Bone marrow (tissue), 2 donors: Measurements from ENCODE around the gene MRPL20.

Source experiments
- DNase-seq, 2 donors: peaks; one replicate each; lab custom pipeline; 2025; lab: John Stamatoyannopoulos, UW

MRPL20 gene

DNA sequence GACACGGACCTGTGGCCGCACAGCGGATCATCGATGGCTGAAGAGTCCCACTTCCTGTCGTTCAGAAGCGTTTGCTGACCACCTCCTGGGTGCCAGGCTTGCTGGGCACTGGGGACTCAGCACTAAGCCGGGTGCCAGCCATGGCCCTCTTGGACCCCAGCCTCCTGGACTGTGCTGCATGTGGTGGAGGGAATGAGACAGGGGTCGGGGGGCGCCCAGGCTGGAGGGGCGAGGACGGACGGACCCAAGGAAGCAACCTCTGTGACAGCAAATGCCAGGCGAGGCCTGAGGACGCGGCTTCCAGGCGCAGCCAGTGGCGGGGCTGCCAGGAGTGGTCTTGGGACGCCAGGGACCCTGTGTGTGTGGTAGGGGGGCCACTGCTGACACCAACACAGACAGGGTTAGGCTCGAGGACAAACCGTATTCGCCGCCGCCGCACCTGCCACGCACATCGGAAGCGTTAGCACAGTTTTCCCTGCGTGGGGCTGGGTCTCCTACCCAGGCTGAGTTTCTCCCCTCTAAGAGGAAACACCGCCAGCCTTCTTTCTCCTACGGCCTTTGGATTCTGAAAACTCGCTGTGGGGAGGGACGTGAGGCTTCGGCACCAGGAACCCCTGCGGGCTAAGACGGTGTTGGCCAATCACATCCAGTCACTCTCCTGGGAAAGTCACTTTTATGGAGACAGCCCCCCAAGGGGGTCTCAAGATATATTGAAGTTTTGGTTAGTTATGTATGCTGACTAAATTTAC is 45.7 kb downstream of the MRPL20 start:
- DNase-seq = no peak

DNA sequence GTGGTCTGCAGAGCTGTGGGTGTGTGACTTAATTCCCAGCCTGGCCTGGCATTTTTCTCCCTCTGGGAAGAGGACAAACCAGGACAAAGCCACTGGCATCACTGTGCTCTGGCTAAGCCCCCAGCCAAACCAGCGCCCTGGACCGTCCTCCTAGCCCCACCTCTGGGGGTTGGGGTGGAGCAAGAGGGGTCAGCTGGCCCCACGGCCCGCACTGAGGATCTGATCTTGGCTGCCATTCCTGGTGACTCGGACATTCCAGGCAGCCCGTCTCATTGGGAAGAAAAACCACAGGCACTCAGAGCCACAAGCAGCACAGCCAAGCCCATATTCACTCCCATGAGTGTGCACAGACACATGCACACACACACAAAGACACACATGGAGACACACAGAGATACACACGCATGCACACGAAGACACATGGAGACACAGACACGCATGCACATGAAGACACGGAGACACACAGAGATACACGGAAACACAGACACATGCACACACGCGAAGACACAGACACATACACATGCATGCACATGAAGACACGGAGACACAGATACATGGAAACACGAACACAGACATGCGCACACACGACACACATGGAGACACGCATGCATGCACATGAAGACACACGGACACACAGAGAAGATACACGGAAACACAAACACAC is 46.5 kb downstream of the MRPL20 start:
- DNase-seq = no peak

DNA sequence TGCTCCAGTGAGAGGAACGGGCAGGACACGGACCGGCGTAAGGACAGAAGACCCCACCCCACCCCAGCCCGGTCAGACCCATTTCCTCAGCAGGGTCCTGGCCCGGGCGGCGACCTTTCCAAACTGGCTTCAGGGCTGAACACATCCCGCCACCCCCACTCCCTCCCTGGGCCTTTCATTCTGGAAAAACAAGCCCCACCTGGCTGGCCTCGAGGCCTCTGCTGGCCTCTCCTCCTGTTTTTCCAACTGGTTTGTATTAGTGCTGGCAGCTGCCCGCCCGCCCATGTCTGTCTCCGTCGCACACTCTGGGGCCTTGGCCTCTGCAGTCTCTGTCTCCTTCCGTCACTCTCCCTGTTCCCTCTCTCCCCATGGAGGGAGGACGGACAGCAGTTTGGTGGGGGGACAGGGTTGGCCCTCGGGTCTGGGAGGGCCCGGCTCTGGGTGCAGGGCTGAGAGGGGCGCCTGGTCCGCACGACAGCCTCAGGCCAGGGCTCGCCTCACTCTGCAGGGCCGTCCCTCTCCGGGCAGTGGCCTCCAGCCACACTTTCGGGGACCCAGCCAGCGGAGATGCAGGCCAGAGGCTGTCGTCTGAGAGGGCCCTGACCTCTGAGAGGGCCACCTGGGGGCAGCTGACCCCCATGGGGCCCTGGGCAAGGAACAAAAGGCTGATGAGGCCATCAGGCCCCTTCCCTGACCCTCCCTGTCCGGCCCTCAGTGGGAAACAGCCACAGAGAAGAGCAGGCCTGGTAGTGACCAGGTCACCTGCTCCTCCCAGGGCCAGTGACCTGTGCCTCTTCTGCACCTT is 47.2 kb downstream of the MRPL20 start:
- no peak for DNase-seq

DNA sequence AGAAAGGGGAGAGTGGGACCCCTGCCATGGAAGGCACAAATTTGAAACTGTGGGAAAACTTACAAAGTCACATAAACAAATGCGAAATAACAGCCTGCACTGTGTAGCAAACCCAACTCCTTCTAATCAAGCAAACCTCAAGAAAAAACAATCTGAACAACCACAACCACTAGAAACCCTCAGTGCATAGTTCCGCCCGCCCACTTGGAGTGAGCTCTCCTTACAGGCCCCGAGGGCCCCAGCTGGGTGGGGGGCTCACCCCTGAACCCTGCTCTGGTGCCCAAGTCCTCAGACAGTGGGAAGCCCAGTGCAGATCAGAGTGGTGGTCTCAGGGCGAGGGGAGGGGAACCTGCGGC is 47.8 kb downstream of the MRPL20 start:
- no peak for DNase-seq

DNA sequence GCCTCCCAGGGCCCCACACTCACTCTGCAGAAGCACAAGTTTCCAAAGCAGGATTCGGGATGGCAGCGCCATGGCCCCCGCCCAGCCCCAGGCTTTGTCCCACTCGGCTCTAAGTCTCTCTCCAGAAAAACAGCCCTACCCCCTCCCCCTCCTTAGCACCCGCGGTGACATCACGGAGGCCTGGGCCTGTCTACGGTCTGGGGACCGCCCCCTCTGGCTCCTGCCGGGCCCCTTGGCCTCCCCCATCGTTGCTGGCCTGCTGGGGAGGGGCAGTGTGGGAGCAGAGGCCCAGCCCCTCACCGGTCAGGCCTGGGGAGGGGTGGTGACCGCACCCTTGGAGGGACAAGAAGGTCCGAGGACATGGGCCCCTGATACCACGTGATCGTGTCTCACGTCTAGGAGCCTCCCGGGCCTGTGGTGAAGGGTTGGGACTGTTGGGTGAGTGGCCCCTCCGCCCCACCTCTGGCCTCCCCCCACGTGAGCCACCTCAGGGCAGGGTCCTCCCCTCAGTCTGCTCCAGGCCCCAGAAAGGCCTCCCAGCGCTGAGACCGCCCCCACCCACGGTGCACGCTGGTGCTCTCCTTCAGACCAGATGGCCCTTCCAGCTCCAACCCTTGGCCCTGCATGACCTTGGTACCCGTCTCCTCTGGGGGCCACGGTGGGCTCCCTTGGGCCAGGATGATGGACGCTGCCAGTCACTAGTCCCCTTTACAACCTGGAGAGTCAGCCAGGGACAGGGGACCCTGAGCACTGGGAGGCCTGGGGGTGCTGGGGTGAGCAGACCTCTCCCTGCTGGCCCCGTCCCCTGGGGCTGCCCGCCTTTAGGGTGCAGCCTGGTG is 48.4 kb downstream of the MRPL20 start, which contains the start of gene MXRA8:
TSS of gene MXRA8 (minus strand) at position 123 of the 839 bp plus-strand sequence. CDS start at position 72, 51 bp downstream.
- DNase-seq = no peak

DNA sequence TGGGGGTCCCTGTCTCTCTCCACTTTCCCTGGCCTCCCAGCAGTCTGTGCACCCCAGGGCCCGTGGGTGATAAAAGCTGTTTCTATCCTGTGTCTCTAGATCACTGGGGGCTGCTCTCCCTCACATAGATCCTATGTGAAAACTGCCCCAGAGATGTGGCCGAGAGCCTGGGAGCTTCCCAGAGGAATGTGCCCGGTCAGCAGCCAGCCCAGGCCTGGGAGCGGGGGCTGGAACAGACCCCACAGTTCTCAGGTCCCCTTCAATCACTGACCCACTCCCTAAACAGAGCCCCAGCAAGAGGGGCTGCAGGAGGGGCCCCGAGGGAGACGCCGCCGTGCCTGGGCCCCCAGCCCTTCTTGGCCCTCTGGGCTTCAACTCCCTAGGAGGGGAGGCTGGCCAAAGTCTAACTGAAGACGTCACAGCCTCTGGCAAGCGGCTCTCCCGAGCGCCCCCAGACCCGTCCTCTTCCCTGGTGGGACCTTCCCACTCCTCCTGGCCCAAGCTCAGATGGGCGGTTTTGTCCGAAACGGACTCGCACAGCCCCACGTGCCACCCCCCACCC is 49.1 kb downstream of the MRPL20 start:
- no peak for DNase-seq

DNA sequence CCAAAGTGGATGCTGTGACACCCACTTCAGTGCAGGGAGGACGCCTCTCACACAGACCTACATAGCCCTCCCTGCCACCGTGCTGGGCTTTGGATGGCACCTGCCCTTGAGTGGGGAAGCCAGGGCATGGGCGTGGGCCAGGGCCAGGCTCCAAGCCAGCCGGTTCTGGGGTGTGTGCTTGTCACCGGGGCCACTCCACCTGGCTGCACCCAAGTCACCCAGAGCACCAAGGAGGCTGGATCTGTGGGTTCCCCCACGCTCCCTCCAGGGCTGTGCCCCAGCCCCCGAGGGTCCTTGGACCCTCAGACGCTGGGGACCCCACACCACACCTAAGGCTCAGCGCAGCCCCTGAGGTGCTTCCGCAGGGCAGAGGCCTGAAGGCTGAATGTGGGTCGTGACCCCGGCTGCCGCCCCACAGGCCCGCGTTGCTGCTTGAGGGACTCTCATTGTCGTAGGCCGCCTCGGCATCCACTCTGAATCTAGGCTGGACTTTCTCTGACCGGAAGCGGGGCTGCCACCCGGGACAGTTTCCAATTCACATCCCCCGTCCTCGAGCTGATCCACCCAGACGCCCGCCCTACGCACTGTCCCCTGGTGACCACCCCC is 50.2 kb downstream of the MRPL20 start:
- no peak for DNase-seq

DNA sequence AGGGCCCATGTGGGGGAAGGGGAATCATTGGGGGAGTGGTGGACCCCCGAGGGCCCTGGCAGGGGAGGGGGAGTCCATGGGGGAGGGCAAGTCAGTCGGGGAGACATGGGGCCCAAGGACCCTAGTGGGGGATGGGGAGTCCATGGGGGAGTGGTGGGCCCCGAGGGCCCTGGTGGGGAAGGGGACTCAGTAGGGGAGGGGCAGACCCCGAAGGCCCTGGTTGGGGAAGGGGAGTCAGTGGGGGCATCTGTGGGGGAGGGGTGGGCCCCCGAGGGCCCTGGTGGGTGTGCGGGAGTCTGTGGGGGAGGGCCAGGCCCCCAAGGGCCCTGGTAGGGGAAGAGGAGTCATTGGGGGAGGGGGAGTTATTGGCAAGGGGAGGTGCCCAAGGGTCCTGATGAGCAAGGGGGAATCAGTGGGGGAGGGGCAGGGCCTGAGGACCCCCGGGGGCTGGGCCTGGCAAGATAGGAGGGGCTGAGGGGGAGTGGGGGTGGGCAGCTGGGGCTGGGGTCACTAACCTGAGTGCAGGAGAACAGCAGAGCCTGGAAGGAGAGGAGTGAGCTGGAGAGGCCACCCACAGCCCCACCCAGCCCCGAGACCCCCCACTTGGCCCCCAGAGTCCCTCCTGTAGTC is 50.8 kb downstream of the MRPL20 start:
- no peak for DNase-seq

DNA sequence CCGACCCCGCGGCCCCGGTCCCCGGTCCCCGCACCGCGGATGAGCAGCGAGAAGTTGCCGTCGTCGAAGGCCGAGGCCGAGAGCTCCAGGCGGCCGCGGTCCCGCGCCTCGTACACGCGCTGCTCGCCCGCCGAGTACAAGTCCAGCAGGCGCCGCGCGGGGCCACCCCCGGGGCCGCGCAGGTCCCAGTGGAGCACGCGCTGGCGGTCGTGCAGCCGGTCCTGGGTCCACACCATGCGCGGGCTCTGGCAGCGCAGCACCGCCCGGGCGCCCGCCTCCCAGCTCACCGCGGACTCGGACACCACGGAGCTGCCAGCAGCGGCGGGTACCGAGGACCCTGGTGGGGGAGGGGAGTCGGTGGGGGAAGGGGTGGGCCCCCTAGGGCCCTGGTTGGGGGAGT is 51.7 kb downstream of the MRPL20 start:
- DNase-seq = no peak

DNA sequence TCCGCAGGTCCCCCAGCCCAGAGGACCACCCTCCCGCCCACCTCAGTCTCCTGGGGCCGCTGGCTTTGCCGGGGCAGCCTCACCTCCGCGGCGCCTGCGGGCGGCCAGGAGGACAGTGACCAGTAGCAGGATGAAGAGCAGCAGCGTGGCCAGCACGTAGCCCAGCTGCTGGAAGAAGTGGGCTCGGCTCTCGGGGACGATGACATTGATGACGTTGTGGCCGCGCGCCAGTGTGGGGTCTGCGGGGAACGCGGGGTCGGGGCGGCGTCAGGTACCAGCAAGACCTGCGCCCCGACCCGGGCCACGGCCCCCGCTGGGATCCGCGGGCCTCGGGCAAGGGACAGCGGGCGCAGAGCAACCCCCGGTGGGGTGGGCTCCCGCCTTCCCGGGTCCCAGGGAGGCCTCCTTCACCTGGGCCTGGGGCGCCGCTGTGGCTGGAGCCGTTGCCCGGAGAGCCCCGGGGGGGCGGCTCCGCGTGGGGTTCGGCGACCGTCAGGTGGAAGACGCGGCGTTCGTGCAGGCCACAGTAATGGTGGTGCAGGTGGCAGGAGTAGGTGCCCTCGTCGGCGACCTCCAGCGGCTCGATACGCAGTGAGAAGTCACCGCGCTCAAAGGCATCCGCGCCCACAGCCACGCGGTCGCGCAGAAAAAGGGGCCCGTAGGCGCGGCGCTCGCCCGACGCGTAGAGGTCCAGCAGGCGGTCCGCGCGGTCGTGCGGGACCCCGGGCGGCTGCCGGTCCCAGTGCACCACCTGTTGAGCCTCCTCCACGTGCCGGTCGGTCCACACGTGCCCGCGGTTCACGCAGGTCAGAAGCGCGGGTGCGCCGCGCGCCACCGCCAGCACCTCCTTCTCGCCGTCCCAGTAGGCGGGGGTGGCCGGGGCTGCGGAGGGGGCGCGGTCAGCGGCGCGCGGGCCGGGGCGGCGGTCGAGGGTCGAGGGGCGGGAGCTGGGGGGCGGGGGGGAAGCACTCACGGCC is 52.5 kb downstream of the MRPL20 start:
- no peak for DNase-seq

DNA sequence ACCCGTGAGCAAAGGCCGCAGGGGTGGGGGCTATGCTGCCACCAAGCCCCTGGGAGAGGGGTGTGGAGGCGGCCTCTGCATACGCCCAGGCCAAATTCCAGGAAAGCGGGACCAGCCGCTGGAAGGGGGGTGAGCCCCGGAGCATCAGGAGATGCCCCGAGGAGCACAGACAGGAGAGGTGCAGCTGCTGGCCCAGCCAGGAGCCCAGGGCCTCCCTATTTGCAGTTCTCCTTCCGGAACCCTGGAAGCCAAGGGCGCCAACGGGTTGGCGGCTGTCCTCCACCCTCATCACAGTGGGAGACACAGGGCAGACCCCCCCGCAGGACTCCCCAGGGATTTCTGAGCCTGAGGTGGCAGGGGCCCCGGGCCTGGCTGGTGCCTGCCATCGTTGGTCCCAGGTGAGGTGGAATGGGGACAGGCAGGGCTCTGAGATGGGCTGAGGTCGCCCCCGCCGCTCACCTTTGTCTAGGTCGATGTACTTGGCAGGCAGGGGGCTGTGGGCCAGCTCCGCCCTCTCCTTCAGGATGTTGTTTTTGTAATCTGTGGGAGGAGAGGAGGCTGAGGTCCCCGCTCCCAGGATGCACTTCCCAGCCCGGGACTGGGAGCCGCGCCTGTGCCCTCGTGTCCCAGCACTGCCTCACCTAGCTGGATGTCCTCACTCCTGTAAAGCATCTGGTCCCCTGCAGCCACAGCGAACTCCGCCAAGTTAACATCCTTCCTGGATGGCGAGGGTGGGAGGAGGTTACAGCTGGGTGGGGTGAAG is 53.5 kb downstream of the MRPL20 start:
- no peak for DNase-seq

DNA sequence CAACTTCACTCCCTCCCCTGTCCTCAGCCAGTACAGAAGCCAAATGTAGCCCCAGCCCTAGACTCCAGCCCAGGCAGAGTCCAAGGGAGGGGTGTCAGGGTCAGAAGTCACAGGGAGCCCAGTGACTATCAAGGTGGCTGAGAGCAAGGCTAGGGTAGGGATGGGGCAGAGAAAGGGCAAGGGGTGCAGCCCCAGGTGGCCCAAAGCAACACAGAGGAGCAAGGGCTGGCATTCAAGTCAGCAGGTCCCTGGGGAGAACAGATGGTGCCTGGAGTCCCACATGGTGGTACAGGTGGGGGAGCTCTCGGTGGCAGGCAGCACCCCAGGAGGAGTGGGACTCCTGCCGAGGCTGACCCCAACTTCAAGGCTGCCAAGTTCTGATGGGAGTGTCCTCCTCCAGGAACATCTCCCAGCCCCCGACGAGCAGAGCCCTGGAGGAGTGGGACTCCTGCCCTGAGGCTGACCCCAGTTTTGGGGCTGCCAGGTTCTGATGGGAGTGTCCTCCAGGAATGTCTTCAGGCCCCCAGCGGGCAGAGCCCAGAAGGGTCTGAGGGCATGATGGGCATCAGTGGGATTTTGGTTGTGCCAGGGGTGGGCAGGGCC is 54.2 kb downstream of the MRPL20 start:
- no peak for DNase-seq
